ENCODE results near the gene ENTHD1.

Gene ENTHD1, protein sequence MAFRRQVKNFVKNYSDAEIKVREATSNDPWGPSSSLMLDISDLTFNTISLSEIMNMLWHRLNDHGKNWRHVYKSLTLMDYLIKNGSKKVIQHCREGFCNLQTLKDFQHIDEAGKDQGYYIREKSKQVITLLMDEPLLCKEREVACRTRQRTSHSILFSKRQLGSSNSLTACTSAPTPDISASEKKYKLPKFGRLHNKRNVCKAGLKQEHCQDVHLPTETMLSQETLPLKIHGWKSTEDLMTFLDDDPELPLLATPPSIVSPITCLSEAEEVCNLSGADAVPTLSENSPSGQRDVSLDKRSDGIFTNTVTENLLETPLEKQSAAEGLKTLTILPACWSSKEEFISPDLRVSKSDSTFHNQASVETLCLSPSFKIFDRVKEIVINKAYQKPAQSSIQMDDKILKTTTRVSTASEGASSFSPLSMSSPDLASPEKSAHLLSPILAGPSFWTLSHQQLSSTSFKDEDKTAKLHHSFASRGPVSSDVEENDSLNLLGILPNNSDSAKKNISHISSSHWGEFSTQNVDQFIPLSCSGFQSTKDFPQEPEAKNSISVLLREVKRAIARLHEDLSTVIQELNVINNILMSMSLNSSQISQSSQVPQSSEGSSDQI

DNA sequence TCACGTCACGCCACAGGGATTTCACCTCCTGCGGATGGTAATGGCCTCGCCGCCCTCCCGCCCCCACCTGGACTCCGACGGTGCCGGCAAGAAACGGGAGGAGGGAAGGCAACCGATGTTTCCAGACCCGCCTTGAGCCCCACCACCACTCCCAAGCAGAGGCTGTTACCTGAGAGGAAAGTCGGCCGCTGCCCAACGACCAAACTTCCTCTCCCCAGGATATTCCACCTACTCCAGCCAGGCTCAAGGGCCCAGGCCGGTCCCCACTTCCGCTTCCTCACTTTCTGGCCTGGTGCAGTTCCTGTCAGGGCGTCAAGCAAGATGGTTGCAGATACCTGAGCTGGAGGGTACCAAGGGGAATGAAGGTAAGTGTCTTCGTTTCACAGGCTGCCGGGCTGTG lies at the start of gene ENTHD1:
Gene ENTHD1, minus strand, starts transcription at position 235 of the 400 bp plus-strand sequence. CDS start 6,012 bp downstream, outside the sequence.
- H3K9me3 ChIP-seq (ENCODE audit: insufficient read depth, low read length) = no peaks in the 10 kb centered on the region
- peaks cover 23% of the 10 kb centered on the region for H3K27me3 ChIP-seq (ENCODE audit: low read depth, low read length)
- H4K20me1 ChIP-seq (ENCODE audit: insufficient read depth, low read length) = no peaks in the 10 kb centered on the region
- peaks cover 5% of the 10 kb centered on the region for H3K4me1 ChIP-seq (ENCODE audit: low read length)
- no peak within 1 kb of the TSS for H3K9ac ChIP-seq (ENCODE audit: low read length)
- no peak within 1 kb of the TSS for H3K4me2 ChIP-seq (ENCODE audit: low read length)
- no peak within 1 kb of the TSS for H3K4me3 ChIP-seq (ENCODE audit: low read length)
- H3K79me2 ChIP-seq (ENCODE audit: low read length) = no peaks in the 10 kb centered on the region
- no peaks in the 10 kb centered on the region for H3K36me3 ChIP-seq (replicated peaks; ENCODE audit: low read depth, low read length)
- H2AFZ ChIP-seq (ENCODE audit: low read depth, low read length) = no peak within 1 kb of the TSS
- TF ChIP-seq EZH2phosphoT487 (IDR thresholded peaks at IDR 0.05; ENCODE audit: low read depth) = no peak
- TF ChIP-seq, protein P1, sequence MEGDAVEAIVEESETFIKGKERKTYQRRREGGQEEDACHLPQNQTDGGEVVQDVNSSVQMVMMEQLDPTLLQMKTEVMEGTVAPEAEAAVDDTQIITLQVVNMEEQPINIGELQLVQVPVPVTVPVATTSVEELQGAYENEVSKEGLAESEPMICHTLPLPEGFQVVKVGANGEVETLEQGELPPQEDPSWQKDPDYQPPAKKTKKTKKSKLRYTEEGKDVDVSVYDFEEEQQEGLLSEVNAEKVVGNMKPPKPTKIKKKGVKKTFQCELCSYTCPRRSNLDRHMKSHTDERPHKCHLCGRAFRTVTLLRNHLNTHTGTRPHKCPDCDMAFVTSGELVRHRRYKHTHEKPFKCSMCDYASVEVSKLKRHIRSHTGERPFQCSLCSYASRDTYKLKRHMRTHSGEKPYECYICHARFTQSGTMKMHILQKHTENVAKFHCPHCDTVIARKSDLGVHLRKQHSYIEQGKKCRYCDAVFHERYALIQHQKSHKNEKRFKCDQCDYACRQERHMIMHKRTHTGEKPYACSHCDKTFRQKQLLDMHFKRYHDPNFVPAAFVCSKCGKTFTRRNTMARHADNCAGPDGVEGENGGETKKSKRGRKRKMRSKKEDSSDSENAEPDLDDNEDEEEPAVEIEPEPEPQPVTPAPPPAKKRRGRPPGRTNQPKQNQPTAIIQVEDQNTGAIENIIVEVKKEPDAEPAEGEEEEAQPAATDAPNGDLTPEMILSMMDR (IDR thresholded peaks at IDR 0.05; ENCODE audit: low read depth, low read length) = no peak
- H3K27ac ChIP-seq (ENCODE audit: low read length) = no peak within 1 kb of the TSS

DNA sequence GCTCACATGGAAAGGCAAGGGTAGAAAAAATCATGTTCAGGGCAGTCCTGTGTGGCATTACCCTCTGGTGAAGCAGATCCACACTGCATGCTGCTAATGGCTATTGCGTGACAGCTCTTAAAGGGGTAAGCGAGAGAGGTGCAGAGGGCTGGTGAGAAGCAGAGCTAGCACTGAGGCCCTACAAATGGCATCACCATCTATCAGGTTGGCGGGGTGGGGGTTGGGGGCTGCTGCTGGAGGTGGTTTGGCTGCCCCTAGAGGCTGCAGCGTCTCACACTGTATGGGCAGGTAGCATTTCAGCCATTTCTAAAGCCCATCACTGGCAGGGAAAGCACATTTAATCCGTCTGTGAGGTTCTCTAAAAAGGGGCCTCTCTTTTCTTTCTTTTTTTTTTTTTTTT lies 49.8 kb upstream of the ENTHD1 start:
- TF ChIP-seq, protein P1 (IDR thresholded peaks at IDR 0.05; ENCODE audit: low read depth, low read length) = no peak; the same call in 1 of the 2 replicates
- no peak for TF ChIP-seq EZH2phosphoT487 (IDR thresholded peaks at IDR 0.05; ENCODE audit: low read depth)
- H2AFZ ChIP-seq (ENCODE audit: low read depth, low read length) = no peak overlapping the region
- no peak overlapping the region for H3K4me2 ChIP-seq (ENCODE audit: low read length)

DNA sequence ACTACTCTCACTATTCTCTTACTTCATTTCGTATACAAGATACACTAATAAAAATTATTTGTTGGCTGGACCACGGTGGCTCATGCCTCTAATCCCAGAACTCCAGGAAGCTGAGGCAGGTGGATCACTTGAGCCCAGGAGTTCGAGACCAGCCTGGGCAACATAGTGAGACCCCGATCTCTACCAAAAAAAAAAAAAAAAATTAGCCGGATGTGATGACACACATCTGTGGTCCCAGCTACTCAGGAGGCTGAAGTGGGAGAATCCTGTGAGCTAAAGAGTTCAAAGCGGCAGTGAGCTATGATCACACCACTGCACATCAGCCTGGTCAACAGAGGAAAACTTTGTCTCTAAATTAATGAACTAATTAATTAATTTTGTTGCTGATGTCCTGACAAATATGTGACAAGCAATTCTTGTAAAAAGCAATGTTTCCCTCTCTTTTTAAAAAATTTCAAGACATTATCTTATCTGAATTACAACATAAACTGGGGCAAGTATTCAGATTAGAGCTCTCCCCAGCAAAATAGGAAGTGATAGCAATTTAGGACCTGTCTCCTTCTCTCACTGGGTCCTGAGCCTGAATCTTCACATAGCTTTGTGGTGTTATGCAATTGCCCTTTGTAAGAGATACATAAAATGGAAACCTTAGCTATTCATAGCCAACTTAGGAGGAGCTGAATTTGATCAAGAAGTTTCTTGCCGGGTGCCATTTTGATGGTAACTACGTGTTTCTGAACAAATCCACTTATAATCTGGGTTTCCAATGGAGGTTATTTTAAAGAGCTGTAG lies 49.1 kb upstream of the ENTHD1 start:
- TF ChIP-seq EZH2phosphoT487 (IDR thresholded peaks at IDR 0.05; ENCODE audit: low read depth) = no peak
- TF ChIP-seq, protein P1 (IDR thresholded peaks at IDR 0.05; ENCODE audit: low read depth, low read length) = no peak
- H2AFZ ChIP-seq (ENCODE audit: low read depth, low read length) = no peak overlapping the region
- no peaks in the 10 kb centered on the region for H3K79me2 ChIP-seq (ENCODE audit: low read length)

More for the DNA sequence above, 49.8 kb upstream of the ENTHD1 start:
- Histone ChIP-seq H3K9me3 (ENCODE audit: insufficient read depth, low read length) (no peaks in the 10 kb centered on the region), H3K27me3 (ENCODE audit: low read depth, low read length) (peaks cover 22% of the 10 kb centered on the region), H4K20me1 (ENCODE audit: insufficient read depth, low read length) (no peaks in the 10 kb centered on the region), H3K79me2 (ENCODE audit: low read length) (no peaks in the 10 kb centered on the region), H3K4me1 (ENCODE audit: low read length) (peaks cover 19% of the 10 kb centered on the region), H3K4me3 (ENCODE audit: low read length) (no peak overlapping the region), H3K27ac (ENCODE audit: low read length) (no peak overlapping the region), H3K36me3 (replicated peaks; ENCODE audit: low read depth, low read length) (no peaks in the 10 kb centered on the region), H3K9ac (ENCODE audit: low read length) (no peak overlapping the region)

DNA sequence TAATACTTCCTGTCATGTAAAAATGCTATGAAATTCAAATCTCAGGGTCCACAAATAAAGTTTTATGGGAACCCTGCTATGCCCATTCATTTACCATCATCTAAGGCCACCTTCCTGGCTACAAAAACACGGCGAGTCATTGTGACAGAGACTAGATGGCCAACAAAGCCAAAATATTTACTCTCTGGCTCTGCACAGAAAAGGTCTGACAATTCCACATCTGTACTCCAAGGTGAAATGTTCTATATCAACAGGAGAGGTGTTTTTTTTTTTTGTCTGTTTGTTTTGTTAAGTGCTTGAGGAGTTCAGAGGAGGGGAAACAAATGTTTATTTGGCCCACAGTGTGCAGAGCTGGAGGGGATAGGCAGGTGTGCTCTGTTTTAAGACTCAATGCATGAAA lies 48.0 kb upstream of the ENTHD1 start:
- no peak for TF ChIP-seq EZH2phosphoT487 (IDR thresholded peaks at IDR 0.05; ENCODE audit: low read depth)
- TF ChIP-seq, protein P1 (IDR thresholded peaks at IDR 0.05; ENCODE audit: low read depth, low read length) = no peak
- Histone ChIP-seq H3K27me3 (ENCODE audit: low read depth, low read length) (peaks cover 32% of the 10 kb centered on the region), H3K79me2 (ENCODE audit: low read length) (no peaks in the 10 kb centered on the region), H3K4me1 (ENCODE audit: low read length) (peaks cover 9% of the 10 kb centered on the region), H3K9ac (ENCODE audit: low read length) (no peak overlapping the region), H3K9me3 (ENCODE audit: insufficient read depth, low read length) (no peaks in the 10 kb centered on the region), H4K20me1 (ENCODE audit: insufficient read depth, low read length) (no peaks in the 10 kb centered on the region), H3K27ac (ENCODE audit: low read length) (no peak overlapping the region), H3K36me3 (replicated peaks; ENCODE audit: low read depth, low read length) (no peaks in the 10 kb centered on the region), H3K4me2 (ENCODE audit: low read length) (no peak overlapping the region), H2AFZ (ENCODE audit: low read depth, low read length) (no peak overlapping the region), H3K4me3 (ENCODE audit: low read length) (no peak overlapping the region)

More for the DNA sequence above, 49.1 kb upstream of the ENTHD1 start:
- Histone ChIP-seq H3K4me3 (ENCODE audit: low read length) (no peak overlapping the region), H4K20me1 (ENCODE audit: insufficient read depth, low read length) (no peaks in the 10 kb centered on the region), H3K36me3 (replicated peaks; ENCODE audit: low read depth, low read length) (no peaks in the 10 kb centered on the region), H3K27ac (ENCODE audit: low read length) (no peak overlapping the region), H3K4me1 (ENCODE audit: low read length) (peaks cover 19% of the 10 kb centered on the region), H3K9ac (ENCODE audit: low read length) (no peak overlapping the region), H3K27me3 (ENCODE audit: low read depth, low read length) (peaks cover 22% of the 10 kb centered on the region), H3K4me2 (ENCODE audit: low read length) (no peak overlapping the region), H3K9me3 (ENCODE audit: insufficient read depth, low read length) (no peaks in the 10 kb centered on the region)

Measured in OCI-LY3 (cell line).